ENCODE measurements around the gene NBEAL1. TPM values are rescaled to one million over a fixed set of nuclear protein-coding genes. Genes with fewer than 3 reads are reported as not detected.

The NBEAL1 gene
- total RNA-seq, 4 donors from 2014 or later: 22.7 to 31.2 (median 28.1) TPM

DNA sequence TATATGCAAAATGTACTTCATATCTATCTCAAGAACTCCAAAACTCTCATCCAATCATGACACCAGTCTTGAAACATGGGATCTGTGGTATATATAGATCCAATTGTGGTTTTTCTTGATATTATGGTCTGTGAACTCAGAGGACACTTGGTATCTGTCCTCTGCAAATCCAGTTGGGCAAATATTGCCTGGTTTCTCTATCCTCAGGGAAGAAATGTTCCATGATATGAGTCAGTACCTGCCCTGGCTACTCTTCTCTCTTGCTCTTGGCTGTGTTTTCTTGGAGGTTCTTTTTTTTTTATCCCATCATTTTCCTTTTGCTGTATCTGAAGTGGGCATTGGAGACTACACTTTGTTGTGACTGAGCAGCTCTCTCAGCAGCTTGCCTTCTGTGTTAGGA lies 10.9 kb downstream of the NBEAL1 start:
- no peak for TF ChIP-seq POLR2A (IDR thresholded peaks at IDR 0.05)
- TF ChIP-seq, protein P1, sequence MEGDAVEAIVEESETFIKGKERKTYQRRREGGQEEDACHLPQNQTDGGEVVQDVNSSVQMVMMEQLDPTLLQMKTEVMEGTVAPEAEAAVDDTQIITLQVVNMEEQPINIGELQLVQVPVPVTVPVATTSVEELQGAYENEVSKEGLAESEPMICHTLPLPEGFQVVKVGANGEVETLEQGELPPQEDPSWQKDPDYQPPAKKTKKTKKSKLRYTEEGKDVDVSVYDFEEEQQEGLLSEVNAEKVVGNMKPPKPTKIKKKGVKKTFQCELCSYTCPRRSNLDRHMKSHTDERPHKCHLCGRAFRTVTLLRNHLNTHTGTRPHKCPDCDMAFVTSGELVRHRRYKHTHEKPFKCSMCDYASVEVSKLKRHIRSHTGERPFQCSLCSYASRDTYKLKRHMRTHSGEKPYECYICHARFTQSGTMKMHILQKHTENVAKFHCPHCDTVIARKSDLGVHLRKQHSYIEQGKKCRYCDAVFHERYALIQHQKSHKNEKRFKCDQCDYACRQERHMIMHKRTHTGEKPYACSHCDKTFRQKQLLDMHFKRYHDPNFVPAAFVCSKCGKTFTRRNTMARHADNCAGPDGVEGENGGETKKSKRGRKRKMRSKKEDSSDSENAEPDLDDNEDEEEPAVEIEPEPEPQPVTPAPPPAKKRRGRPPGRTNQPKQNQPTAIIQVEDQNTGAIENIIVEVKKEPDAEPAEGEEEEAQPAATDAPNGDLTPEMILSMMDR (IDR thresholded peaks at IDR 0.05): no peak
- Histone ChIP-seq H3K4me1 (peaks cover 0 to 27% (median 0%) of the 10 kb centered on the region in 3 donors), H3K27ac (no peak overlapping the region), H3K36me3 (peaks cover 0 to 3% (median 0%) of the 10 kb centered on the region in 3 donors), H3K9me3 (no peaks in the 10 kb centered on the region), H3K4me3 (no peak overlapping the region), H3K27me3 (no peaks in the 10 kb centered on the region)
- intact Hi-C loops (cut with DNase I): no loop called here
- DNase-seq: no peak

DNA sequence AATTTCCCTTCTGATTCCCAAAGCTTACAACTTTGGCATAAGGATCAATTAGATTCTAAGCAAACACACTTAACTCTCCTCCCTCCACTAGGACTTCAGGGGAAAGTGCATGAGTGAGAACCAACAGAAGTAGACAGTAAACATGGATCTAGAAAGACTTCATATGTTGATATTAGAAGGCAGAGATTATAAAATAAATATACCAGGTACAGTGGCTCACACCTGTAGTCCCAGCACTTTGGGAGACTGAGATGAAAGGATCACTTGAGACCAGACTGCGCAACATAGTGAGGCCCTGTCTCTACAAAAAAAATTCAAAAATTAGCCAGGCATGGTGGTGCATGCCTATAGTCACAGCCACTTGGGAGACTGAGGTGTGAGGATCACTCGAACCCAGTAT lies 15.9 kb downstream of the NBEAL1 start:
- Histone ChIP-seq H3K36me3 (peaks cover 0 to 3% (median 0%) of the 10 kb centered on the region in 3 donors), H3K27me3 (no peaks in the 10 kb centered on the region), H3K4me1 (peaks cover 0 to 11% (median under 1%) of the 10 kb centered on the region in 3 donors), H3K9me3 (no peaks in the 10 kb centered on the region), H3K27ac (no peak overlapping the region), H3K4me3 (no peak overlapping the region)
- no peak for TF ChIP-seq POLR2A (IDR thresholded peaks at IDR 0.05)
- TF ChIP-seq, protein P1 (IDR thresholded peaks at IDR 0.05): no peak
- no peak for DNase-seq
- whole genome bisulfite sequencing, 2 donors: 90 to 95% methylated on average over 2 of the region's 2 CpGs
- intact Hi-C loops (cut with DNase I): no loop called here

DNA sequence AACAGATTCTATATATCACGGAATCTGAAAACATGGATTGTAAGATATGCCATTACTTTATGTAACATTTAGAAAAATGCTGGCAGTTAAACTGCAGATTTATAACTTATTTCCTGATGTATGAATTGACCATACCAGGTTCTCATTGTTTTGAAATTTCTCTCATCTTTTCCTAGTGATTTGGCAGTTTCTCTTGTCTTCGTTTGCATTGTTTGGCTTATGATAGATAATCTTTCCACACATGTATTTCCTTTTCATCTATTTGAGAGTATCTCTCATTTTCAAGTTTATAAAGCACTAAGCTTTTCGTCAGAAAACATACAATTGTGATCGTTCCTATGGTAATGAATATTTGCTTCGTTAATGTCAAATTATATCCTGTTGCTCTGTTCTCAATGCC lies 16.3 kb downstream of the NBEAL1 start:
- TF ChIP-seq POLR2A (IDR thresholded peaks at IDR 0.05): no peak
- TF ChIP-seq, protein P1 (IDR thresholded peaks at IDR 0.05): no peak
- no peak overlapping the region for H3K27ac ChIP-seq

DNA sequence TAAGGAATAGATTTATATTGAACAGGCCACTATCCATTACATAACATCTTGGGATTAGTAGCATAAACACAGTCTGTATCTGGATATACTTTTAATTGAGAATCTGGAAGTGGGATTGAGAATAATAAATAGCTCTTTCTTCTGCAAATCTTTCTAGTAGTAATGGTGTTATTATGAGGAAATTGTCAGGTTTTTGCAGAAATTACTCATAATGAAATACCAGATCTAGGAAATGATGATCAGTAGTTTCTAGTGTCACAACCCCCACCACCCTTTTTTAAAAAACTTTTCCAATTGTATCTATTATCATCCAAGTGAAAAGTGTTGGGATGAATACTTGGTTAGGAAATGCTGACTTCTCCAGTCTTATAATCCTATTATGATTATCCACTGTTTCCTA lies 18.7 kb downstream of the NBEAL1 start:
- no peak overlapping the region for H3K27ac ChIP-seq
- TF ChIP-seq POLR2A (IDR thresholded peaks at IDR 0.05): no peak
- TF ChIP-seq, protein P1 (IDR thresholded peaks at IDR 0.05): no peak
- H3K4me1 ChIP-seq: peaks cover 4 to 31% (median 13%) of the 10 kb centered on the region in 3 donors
- H3K9me3 ChIP-seq: no peaks in the 10 kb centered on the region
- no peaks in the 10 kb centered on the region for H3K36me3 ChIP-seq
- intact Hi-C loops (cut with DNase I): no loop called here
- no peak for DNase-seq
- no peak overlapping the region for H3K4me3 ChIP-seq
- H3K27me3 ChIP-seq: no peaks in the 10 kb centered on the region

More for the DNA sequence above, 16.3 kb downstream of the NBEAL1 start:
- Histone ChIP-seq H3K36me3 (peaks cover 0 to 3% (median 0%) of the 10 kb centered on the region in 3 donors), H3K27me3 (no peaks in the 10 kb centered on the region), H3K9me3 (no peaks in the 10 kb centered on the region), H3K4me3 (no peak overlapping the region), H3K4me1 (peaks cover 4 to 12% (median 5%) of the 10 kb centered on the region in 3 donors)
- intact Hi-C loops (cut with DNase I): no loop called here
- WGBS, 2 donors: 77 to 79% methylated on average over 5 of the region's 5 CpGs
- no peak for DNase-seq

DNA sequence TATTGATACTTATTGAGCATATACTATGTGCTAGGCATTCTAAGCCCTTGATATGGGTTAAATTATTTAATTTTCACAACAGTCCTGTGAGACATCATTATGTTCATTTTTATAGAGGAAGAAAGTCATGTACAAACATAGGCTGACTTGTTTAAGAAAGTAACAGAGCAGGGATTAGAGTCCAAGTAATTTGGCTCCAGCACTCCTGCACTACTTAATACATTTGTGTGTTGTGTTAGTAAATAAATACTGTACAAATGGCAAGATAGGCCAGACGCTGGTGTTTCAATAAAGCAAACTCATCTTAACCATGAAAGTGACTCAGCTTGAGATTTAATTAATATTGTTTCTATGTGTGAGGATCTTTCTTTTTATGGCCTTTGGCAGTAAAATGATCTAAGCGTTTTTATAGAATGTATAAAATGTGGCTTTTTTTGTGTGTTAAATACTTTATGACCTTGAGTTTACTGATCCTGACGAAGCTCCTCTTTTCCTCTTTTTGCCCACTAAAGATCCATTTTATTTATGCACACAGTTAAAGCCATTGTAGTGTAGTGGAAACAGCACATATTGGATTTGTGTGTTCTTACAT lies 21.3 kb downstream of the NBEAL1 start:
- WGBS, 2 donors: 27 to 36% methylated on average over 3 of the region's 3 CpGs
- H3K36me3 ChIP-seq: no peaks in the 10 kb centered on the region
- no peak for DNase-seq
- H3K4me3 ChIP-seq: no peak overlapping the region
- intact Hi-C loops (cut with DNase I): no loop called here
- no peaks in the 10 kb centered on the region for H3K9me3 ChIP-seq
- TF ChIP-seq POLR2A (IDR thresholded peaks at IDR 0.05): no peak
- TF ChIP-seq, protein P1 (IDR thresholded peaks at IDR 0.05): no peak
- H3K27me3 ChIP-seq: no peaks in the 10 kb centered on the region
- H3K4me1 ChIP-seq: peaks cover 8 to 48% (median 23%) of the 10 kb centered on the region in 3 donors
- peak overlapping the region in 2 of 4 donors; percentile 34 for H3K27ac ChIP-seq

Data from esophagus squamous epithelium (tissue), 5 donors.